H1 (cell line): ENCODE measurements around the gene P3R3URF. TPM values are rescaled to one million over a fixed set of nuclear protein-coding genes. Genes with fewer than 3 reads are reported as not detected.

Experiments used
- CTCF ChIA-PET: fragments of 300-600 bp; sonication (Branson Sonifier 250); formaldehyde crosslinking; loops from one replicate; lab custom pipeline; 2021; ENCODE audit not compliant: partially characterized antibody; lab: Charles Lee
- POLR2A ChIA-PET: fragments of 300-600 bp; sonication (Branson Sonifier 250); formaldehyde crosslinking; loops from one replicate; lab custom pipeline; 2021; ENCODE audit warnings: inconsistent platforms; ENCODE audit not compliant: partially characterized antibody; lab: Charles Lee
- DNase-seq, 2 experiments: peaks; one replicate each; pipeline versions ENCODE4 v3.0.0 to v3.0.0-alpha.2; 2010 to 2022; ENCODE audit warnings: low spot score in 2 of 2, low read depth in 1 of 2, mixed read lengths in 1 of 2
- FAIRE-seq: peaks from 2 replicates; lab custom pipeline; 2011; peaks lifted over from hg19 to GRCh38; lab: Jason Lieb, UNC
- H2AFZ ChIP-seq: 2 replicates; pipeline ENCODE4 v1.8.1; 2012; ENCODE audit warnings: low read length, inconsistent platforms
- H2AK5ac ChIP-seq: 2 replicates; pipeline ENCODE4 v1.6.1; 2013; ENCODE audit warnings: low read depth, low read length
- H2BK120ac ChIP-seq: replicated peaks from 2 replicates; pipeline ENCODE3; 2013; ENCODE audit warnings: low read depth, low read length, inconsistent platforms
- H2BK12ac ChIP-seq: 2 replicates; pipeline ENCODE4 v1.6.1; 2013; ENCODE audit warnings: low read depth, low read length
- H2BK15ac ChIP-seq: 2 replicates; pipeline ENCODE4 v1.6.1; 2013; ENCODE audit warnings: low read length
- H2BK20ac ChIP-seq: 2 replicates; pipeline ENCODE4 v1.6.1; 2013; ENCODE audit warnings: low read length
- H2BK5ac ChIP-seq: 2 replicates; pipeline ENCODE4 v1.6.1; 2013; ENCODE audit warnings: low read depth, low read length
- H3K14ac ChIP-seq: 2 replicates; pipeline ENCODE4 v1.6.1; 2013; ENCODE audit warnings: inconsistent platforms; ENCODE audit not compliant: insufficient read length
- H3K18ac ChIP-seq: 2 replicates; pipeline ENCODE4 v1.6.1; 2013; ENCODE audit warnings: low read length; ENCODE audit errors: extremely low read depth
- H3K23ac ChIP-seq: 2 replicates; pipeline ENCODE4 v1.6.1; 2013; ENCODE audit warnings: inconsistent platforms; ENCODE audit not compliant: insufficient read length
- H3K23me2 ChIP-seq: 2 replicates; pipeline ENCODE4 v1.6.1; 2013; ENCODE audit warnings: low read depth, low read length
- H3K27ac ChIP-seq: 2 replicates; pipeline ENCODE4 v1.6.1; 2011; ENCODE audit warnings: low read depth, low read length, inconsistent platforms
- H3K27me3 ChIP-seq, 4 experiments: replicated peaks in 1 of 4; 1 replicate in 1 of 4; 2 replicates in 3 of 4; pipeline versions ENCODE4 v1.6.1 to v1.8.1; 2011 to 2013; ENCODE audit warnings: low read length in 3 of 4, mild to moderate bottlenecking in 3 of 4, inconsistent platforms in 2 of 4, mixed read lengths in 2 of 4, moderate library complexity in 1 of 4; ENCODE audit not compliant: control insufficient read depth in 3 of 4, insufficient read depth in 3 of 4; ENCODE audit errors: extremely low read depth in 1 of 4
- H3K36me3 ChIP-seq, 4 experiments: 2 replicates each; pipeline versions ENCODE4 v1.6.1 to v1.8.1; 2011 to 2013; ENCODE audit warnings: mild to moderate bottlenecking in 4 of 4, low read length in 3 of 4, moderate library complexity in 2 of 4, control low read depth in 1 of 4, inconsistent platforms in 1 of 4; ENCODE audit not compliant: insufficient read depth in 4 of 4, control insufficient read depth in 2 of 4
- H3K4ac ChIP-seq: replicated peaks from 2 replicates; pipeline ENCODE3; 2013; ENCODE audit warnings: low read length, low read depth, mixed read lengths, inconsistent platforms; ENCODE audit not compliant: insufficient read length
- H3K4me1 ChIP-seq, 4 experiments: replicated peaks in 1 of 4; 1 replicate in 1 of 4; 2 replicates in 3 of 4; pipeline versions ENCODE4 v1.6.1 to v1.8.1; 2011 to 2013; ENCODE audit warnings: low read length in 3 of 4, inconsistent platforms in 2 of 4, mixed read lengths in 1 of 4; ENCODE audit not compliant: insufficient read depth in 4 of 4, control insufficient read depth in 3 of 4
- H3K4me2 ChIP-seq, 2 experiments: 2 replicates each; pipeline versions ENCODE4 v1.6.1 to v1.8.1; 2011 to 2013; ENCODE audit warnings: low read depth in 2 of 2, low read length in 2 of 2, control low read depth in 1 of 2, inconsistent platforms in 1 of 2, mild to moderate bottlenecking in 1 of 2; ENCODE audit not compliant: insufficient read depth in 1 of 2
- H3K4me3 ChIP-seq, 4 experiments: fragments of 200-600, 300-600 bp in 1 of 4; sonication (generic), shearing (Covaris generic), sonication (Bioruptor Twin) in 1 of 4; 2 replicates each; pipeline versions ENCODE4 v1.5.1 to v1.8.1; 2011 to 2016; ENCODE audit warnings: low read length in 4 of 4, low read depth in 3 of 4, control low read depth in 2 of 4, inconsistent platforms in 2 of 4, mild to moderate bottlenecking in 2 of 4, mixed read lengths in 1 of 4, moderate library complexity in 1 of 4; ENCODE audit not compliant: insufficient read depth in 2 of 4; ENCODE audit errors: extremely low read depth in 1 of 4
- H3K56ac ChIP-seq: replicated peaks from 2 replicates; pipeline ENCODE3; 2013; ENCODE audit warnings: low read depth, mild to moderate bottlenecking, mixed read lengths, low read length, inconsistent platforms; ENCODE audit not compliant: insufficient read length
- H3K79me1 ChIP-seq: 2 replicates; pipeline ENCODE4 v1.6.1; 2013; ENCODE audit warnings: low read depth, low read length, control low read depth
- H3K79me2 ChIP-seq, 2 experiments: 2 replicates each; pipeline versions ENCODE4 v1.6.1 to v1.8.1; 2012 to 2013; ENCODE audit warnings: low read length in 2 of 2, mild to moderate bottlenecking in 2 of 2, inconsistent platforms in 1 of 2; ENCODE audit not compliant: insufficient read depth in 2 of 2, control insufficient read depth in 1 of 2
- H3K9ac ChIP-seq, 4 experiments: replicated peaks in 1 of 4; 1 replicate in 1 of 4; 2 replicates in 3 of 4; pipeline versions ENCODE4 v1.6.1 to v1.8.1; 2011 to 2013; ENCODE audit warnings: low read depth in 3 of 4, low read length in 3 of 4, control low read depth in 2 of 4, mild to moderate bottlenecking in 2 of 4, moderate library complexity in 2 of 4, inconsistent platforms in 1 of 4; ENCODE audit errors: extremely low read depth in 1 of 4
- H3K9me3 ChIP-seq, 2 experiments: 2 replicates each; pipeline versions ENCODE4 v1.6.1 to v1.8.1; 2012 to 2013; ENCODE audit warnings: mild to moderate bottlenecking in 2 of 2, moderate library complexity in 2 of 2, control low read depth in 1 of 2, inconsistent platforms in 1 of 2, low read depth in 1 of 2, low read length in 1 of 2, mixed read lengths in 1 of 2; ENCODE audit not compliant: insufficient read depth in 2 of 2
- H4K20me1 ChIP-seq, 2 experiments: replicated peaks in 1 of 2; 2 replicates each; pipeline versions ENCODE3 to v1.8.1; 2011 to 2013; ENCODE audit warnings: inconsistent platforms in 2 of 2, low read length in 2 of 2, mild to moderate bottlenecking in 1 of 2; ENCODE audit not compliant: insufficient read depth in 2 of 2, control insufficient read depth in 1 of 2
- H4K5ac ChIP-seq: 2 replicates; pipeline ENCODE4 v1.6.1; 2013; ENCODE audit warnings: low read length, low read depth, mixed read lengths, inconsistent platforms; ENCODE audit not compliant: insufficient read length
- H4K8ac ChIP-seq: 2 replicates; pipeline ENCODE4 v1.8.0; 2013; ENCODE audit warnings: mild to moderate bottlenecking, moderate library complexity, low read length, inconsistent platforms; ENCODE audit not compliant: insufficient read depth; ENCODE audit errors: extremely low read depth
- H4K91ac ChIP-seq: replicated peaks from 2 replicates; pipeline ENCODE3; 2013; ENCODE audit warnings: low read length, mixed read lengths, inconsistent platforms; ENCODE audit not compliant: insufficient read length
- POLR2A ChIP-seq, 2 experiments: IDR thresholded peaks; 1 replicate in 1 of 2; 2 replicates in 1 of 2; pipeline ENCODE4 v1.6.1; 2011; ENCODE audit warnings: low read depth in 2 of 2, low read length in 2 of 2, mild to moderate bottlenecking in 2 of 2; ENCODE audit errors: control extremely low read depth in 1 of 2
- TEAD4 ChIP-seq: IDR thresholded peaks from 2 replicates; pipeline ENCODE4 v1.6.1; 2012; ENCODE audit warnings: low read depth, low read length, inconsistent platforms, mixed read lengths
- WGBS, 2 experiments: shearing (Covaris generic) in 1 of 2; methylation state at CpG; one replicate each; pipeline versions ENCODE4 v1.1.6 to v1.1.7; 2013 to 2015; ENCODE audit warnings: low lambda C conversion rate in 2 of 2, mixed read lengths in 2 of 2, inconsistent platforms in 1 of 2, low coverage in 1 of 2, missing lambda C conversion rate in 1 of 2; ENCODE audit not compliant: insufficient replicate concordance in 2 of 2, insufficient coverage in 1 of 2, insufficient read length in 1 of 2; ENCODE audit errors: extremely low coverage in 1 of 2, missing lambda C conversion rate in 1 of 2; 5-methylcytosine and 5-hydroxymethylcytosine counted together
- polyA plus RNA-seq, 7 experiments: library from polyadenylated mRNA; depleted of rRNA in 3 of 7; stranded (reverse) in 5 of 7; unstranded in 2 of 7; fragments of >200 nt in 5 of 7; fragments of 200-250 nt in 2 of 7; gene quantifications; 1 replicate in 5 of 7; 2 replicates in 1 of 7; 4 replicates in 1 of 7; pipeline versions ENCODE4 v1.2.1 to v1.2.3, GENCODE V29; 2011 to 2013; ENCODE audit warnings: missing spikeins in 2 of 7, mixed read lengths in 2 of 7
- total RNA-seq: library from RNA; stranded (reverse); fragmentation: NEBNext Ultra II Directional; extraction: Animal tissue kit (Norgen Biotek cat#: 25700); gene quantifications from 2 replicates; pipeline ENCODE4 v1.2.1, GENCODE V29; 2021

The P3R3URF gene
- total and polyA plus RNA-seq, 2 of the 8 experiments (the other 6 are each of a cell fraction or from before 2014, with no cell fraction given) = not detected

- Histone ChIP-seq H3K18ac (no peak overlapping the region), H3K9ac (no peak overlapping the region), H3K4me1 (no peaks in the 10 kb centered on the region), H3K79me1 (no peaks in the 10 kb centered on the region), H2BK120ac (no peak overlapping the region), H2BK5ac (no peak overlapping the region), H3K79me2 (no peaks in the 10 kb centered on the region), H3K27ac (no peak overlapping the region), H2AFZ (no peak overlapping the region), H3K14ac (no peak overlapping the region), H4K91ac (no peak overlapping the region), H3K23ac (no peak overlapping the region), H2BK12ac (no peak overlapping the region), H2BK15ac (no peak overlapping the region), H2AK5ac (no peak overlapping the region), H3K4me2 (no peak overlapping the region), H3K23me2 (no peaks in the 10 kb centered on the region; the same call in 1 of the 2 replicates), H3K56ac (no peak overlapping the region), H4K20me1 (no peaks in the 10 kb centered on the region), H3K4me3 (no peak overlapping the region), H2BK20ac (no peak overlapping the region), H3K36me3 (no peaks in the 10 kb centered on the region), H4K8ac (no peak overlapping the region), H4K5ac (no peak overlapping the region), H3K4ac (no peak overlapping the region), H3K27me3 (no peaks in the 10 kb centered on the region), H3K9me3 (no peaks in the 10 kb centered on the region)
- CTCF ChIA-PET = interaction anchor here (1.3 kb wide), 1 partner anchor 12 kb away, joined by 3 read pairs; no protein-coding TSS in a partner anchor
- DNase-seq (no peak), FAIRE-seq (no peak)
- 100% methylated on average over 1 of the region's 1 CpG; no CpG with 5 or more reads in 1 of the 2 experiments for WGBS, 2 experiments
- POLR2A ChIA-PET = interaction anchor here (0.7 kb wide), 1 partner anchor 40 kb away, joined by 3 read pairs; no protein-coding TSS in a partner anchor
- TF ChIP-seq TEAD4 (no peak), POLR2A (IDR thresholded peaks at IDR 0.05; ENCODE audit: control extremely low read depth in 1 of 2, low read depth in 2 of 2, low read length in 2 of 2) (no peak)
Measured at GRCh38 chr1:46160212-46160611, 16.1 kb downstream of the P3R3URF start.
